ENCODE results near the gene WDPCP. TPM values are rescaled to one million over a fixed set of nuclear protein-coding genes. Genes with fewer than 3 reads are reported as not detected.

WDPCP gene
- total and polyA plus RNA-seq, 2 of the 8 experiments (the other 6 are each of a cell fraction or from before 2014, with no cell fraction given), result 9.3 to 25.8 TPM

- Histone ChIP-seq H3K27me3 (replicated peaks in 1 of 4; ENCODE audit: control insufficient read depth in 3 of 4, extremely low read depth in 1 of 4, insufficient read depth in 3 of 4, low read length in 3 of 4) (no peaks in the 10 kb centered on the region), H2BK12ac (ENCODE audit: low read depth, low read length) (no peak overlapping the region), H4K5ac (ENCODE audit: insufficient read length, low read depth, low read length) (no peak overlapping the region), H3K14ac (ENCODE audit: insufficient read length) (no peak overlapping the region), H3K9me3 (ENCODE audit: insufficient read depth in 2 of 2, low read depth in 1 of 2, low read length in 1 of 2) (no peaks in the 10 kb centered on the region), H3K79me2 (ENCODE audit: control insufficient read depth in 1 of 2, insufficient read depth in 2 of 2, low read length in 2 of 2) (no peaks in the 10 kb centered on the region), H3K23ac (ENCODE audit: insufficient read length) (no peak overlapping the region), H3K4me1 (replicated peaks in 1 of 4; ENCODE audit: control insufficient read depth in 3 of 4, insufficient read depth in 4 of 4, low read length in 3 of 4) (peaks cover 0 to 3% (median 0%) of the 10 kb centered on the region in 4 experiments; a peak in 1 of 7 replicates), H4K20me1 (replicated peaks in 1 of 2; ENCODE audit: control insufficient read depth in 1 of 2, insufficient read depth in 2 of 2, low read length in 2 of 2) (peaks cover 0 to 3% of the 10 kb centered on the region in 2 experiments), H4K91ac (replicated peaks; ENCODE audit: insufficient read length, low read length) (no peak overlapping the region), H2BK15ac (ENCODE audit: low read length) (no peak overlapping the region), H2BK120ac (replicated peaks; ENCODE audit: low read depth, low read length) (no peak overlapping the region), H3K56ac (replicated peaks; ENCODE audit: insufficient read length, low read depth, low read length) (no peak overlapping the region), H2AK5ac (ENCODE audit: low read depth, low read length) (no peak overlapping the region), H3K4ac (replicated peaks; ENCODE audit: insufficient read length, low read depth, low read length) (no peak overlapping the region), H3K23me2 (ENCODE audit: low read depth, low read length) (no peaks in the 10 kb centered on the region), H2BK20ac (ENCODE audit: low read length) (no peak overlapping the region), H3K79me1 (ENCODE audit: low read depth, low read length) (no peaks in the 10 kb centered on the region), H3K27ac (ENCODE audit: low read depth, low read length) (no peak overlapping the region), H3K4me2 (ENCODE audit: insufficient read depth in 1 of 2, low read depth in 2 of 2, low read length in 2 of 2) (no peak overlapping the region), H4K8ac (ENCODE audit: extremely low read depth, insufficient read depth, low read length) (no peak overlapping the region), H3K4me3 (ENCODE audit: extremely low read depth in 1 of 4, insufficient read depth in 2 of 4, low read depth in 3 of 4, low read length in 4 of 4) (no peak overlapping the region), H3K36me3 (ENCODE audit: control insufficient read depth in 2 of 4, insufficient read depth in 4 of 4, low read length in 3 of 4) (no peaks in the 10 kb centered on the region), H2BK5ac (ENCODE audit: low read depth, low read length) (no peak overlapping the region), H3K18ac (ENCODE audit: extremely low read depth, low read length) (no peak overlapping the region), H2AFZ (ENCODE audit: low read length) (no peak overlapping the region), H3K9ac (replicated peaks in 1 of 4; ENCODE audit: extremely low read depth in 1 of 4, low read depth in 3 of 4, low read length in 3 of 4) (no peak overlapping the region)
- FAIRE-seq (no peak), DNase-seq (ENCODE audit: low read depth in 1 of 2, low spot score in 2 of 2) (no peak)
- no peak for TF ChIP-seq EP300 (IDR thresholded peaks at IDR 0.05; ENCODE audit: borderline replicate concordance in 1 of 2, low read depth in 2 of 2, low read length in 2 of 2)
- no peak for TF ChIP-seq CBX5 (IDR thresholded peaks at IDR 0.05; ENCODE audit: low read depth, low read length)
- TF ChIP-seq FOSL1 (IDR thresholded peaks at IDR 0.05; ENCODE audit: insufficient read depth, low read depth, low read length), result no peak
- no peak for TF ChIP-seq POLR2A (IDR thresholded peaks at IDR 0.05; ENCODE audit: control extremely low read depth in 1 of 2, low read depth in 2 of 2, low read length in 2 of 2)
- no peak for TF ChIP-seq KDM4A (IDR thresholded peaks at IDR 0.05; ENCODE audit: low read depth, low read length, severe bottlenecking)
- TF ChIP-seq, protein P1, sequence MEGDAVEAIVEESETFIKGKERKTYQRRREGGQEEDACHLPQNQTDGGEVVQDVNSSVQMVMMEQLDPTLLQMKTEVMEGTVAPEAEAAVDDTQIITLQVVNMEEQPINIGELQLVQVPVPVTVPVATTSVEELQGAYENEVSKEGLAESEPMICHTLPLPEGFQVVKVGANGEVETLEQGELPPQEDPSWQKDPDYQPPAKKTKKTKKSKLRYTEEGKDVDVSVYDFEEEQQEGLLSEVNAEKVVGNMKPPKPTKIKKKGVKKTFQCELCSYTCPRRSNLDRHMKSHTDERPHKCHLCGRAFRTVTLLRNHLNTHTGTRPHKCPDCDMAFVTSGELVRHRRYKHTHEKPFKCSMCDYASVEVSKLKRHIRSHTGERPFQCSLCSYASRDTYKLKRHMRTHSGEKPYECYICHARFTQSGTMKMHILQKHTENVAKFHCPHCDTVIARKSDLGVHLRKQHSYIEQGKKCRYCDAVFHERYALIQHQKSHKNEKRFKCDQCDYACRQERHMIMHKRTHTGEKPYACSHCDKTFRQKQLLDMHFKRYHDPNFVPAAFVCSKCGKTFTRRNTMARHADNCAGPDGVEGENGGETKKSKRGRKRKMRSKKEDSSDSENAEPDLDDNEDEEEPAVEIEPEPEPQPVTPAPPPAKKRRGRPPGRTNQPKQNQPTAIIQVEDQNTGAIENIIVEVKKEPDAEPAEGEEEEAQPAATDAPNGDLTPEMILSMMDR (IDR thresholded peaks at IDR 0.05; ENCODE audit: control extremely low read depth in 1 of 3, insufficient read depth in 1 of 3, low read depth in 1 of 3, low read length in 3 of 3), result no peak
- TF ChIP-seq JUND (IDR thresholded peaks at IDR 0.05; ENCODE audit: low read length), result no peak
- TF ChIP-seq TCF12 (IDR thresholded peaks at IDR 0.05; ENCODE audit: low read depth, low read length), result no peak
- TF ChIP-seq RFX5 (IDR thresholded peaks at IDR 0.05; ENCODE audit: borderline replicate concordance, low read depth, low read length), result no peak
- no peak for TF ChIP-seq BCL11A (IDR thresholded peaks at IDR 0.05; ENCODE audit: low read depth in 2 of 2, low read length in 2 of 2)
- WGBS, 2 experiments (ENCODE audit: extremely low coverage in 1 of 2, insufficient coverage in 1 of 2, insufficient read length in 1 of 2, insufficient replicate concordance in 2 of 2, low coverage in 1 of 2, low lambda C conversion rate in 2 of 2, missing lambda C conversion rate in 1 of 2), result 79% methylated on average over 1 of the region's 1 CpG; no CpG with 5 or more reads in 1 of the 2 experiments
- CTCF ChIA-PET (ENCODE audit: partially characterized antibody), result interaction anchor here (0.9 to 1.5 kb wide), 3 partner anchors 16 to 225 kb away, joined by 3 read pairs; no protein-coding TSS in a partner anchor
- POLR2A ChIA-PET (ENCODE audit: partially characterized antibody), result no interaction called here
These were observed 345.5 kb downstream of the WDPCP start for GRCh38 chr2:63242747-63243146.
